Transverse colon (tissue), 4 donors: ENCODE data around the gene DPF3. TPM values are rescaled to one million over a fixed set of nuclear protein-coding genes. Genes with fewer than 3 reads are reported as not detected.

Experiments
- DNase-seq: peaks from one replicate; pipeline ENCODE4 v3.0.0-alpha.2; 2019
- H3K27ac ChIP-seq, 4 donors: fragments of 200-600 bp; sonication (generic); 2 replicates each; pipeline ENCODE4 v1.5.1; 2016 to 2018; ENCODE audit warnings: inconsistent platforms in 4 of 4
- H3K27me3 ChIP-seq: fragments of 200-600 bp; sonication (generic); 2 replicates; pipeline ENCODE4 v1.5.1; 2017; ENCODE audit warnings: inconsistent platforms
- H3K36me3 ChIP-seq, 4 donors: fragments of 200-600 bp; sonication (generic); 2 replicates each; pipeline ENCODE4 v1.5.1; 2017 to 2019; ENCODE audit warnings: inconsistent platforms in 4 of 4
- H3K4me1 ChIP-seq, 4 donors: fragments of 200-600 bp; sonication (generic); 2 replicates each; pipeline ENCODE4 v1.5.1; 2017 to 2020; ENCODE audit warnings: inconsistent platforms in 4 of 4
- H3K4me3 ChIP-seq, 4 donors: fragments of 200-600 bp; sonication (generic); 1 replicate in 1 of 4; 2 replicates in 3 of 4; pipeline versions ENCODE4 v1.5.1 to v1.6.1; 2017 to 2019; ENCODE audit warnings: inconsistent platforms in 4 of 4
- H3K9me3 ChIP-seq, 2 donors: fragments of 200-600 bp; sonication (generic); 2 replicates each; pipeline ENCODE4 v1.5.1; 2017 to 2019; ENCODE audit warnings: inconsistent platforms in 2 of 2
- CTCF ChIP-seq, 5 experiments: fragments of 200-600 bp in 3 of 5; fragments of 450-650 bp in 2 of 5; sonication (generic) in 3 of 5; IDR thresholded peaks; 1 replicate in 2 of 5; 2 replicates in 3 of 5; pipeline ENCODE4 v1.5.1; 2016 to 2017; ENCODE audit warnings: antibody characterized with exemption in 5 of 5, inconsistent platforms in 3 of 5, mild to moderate bottlenecking in 2 of 5, moderate library complexity in 1 of 5
- EP300 ChIP-seq: sonication (generic); formaldehyde crosslinking; IDR thresholded peaks from one replicate; pipeline ENCODE4 v1.6.1; 2017; ENCODE audit warnings: antibody characterized with exemption, low read depth
- POLR2A ChIP-seq: fragments of 450-650 bp; IDR thresholded peaks from one replicate; pipeline ENCODE4 v1.6.1; 2016; ENCODE audit warnings: antibody characterized with exemption, mild to moderate bottlenecking, moderate library complexity
- POLR2AphosphoS5 ChIP-seq, 3 donors: sonication (generic); formaldehyde crosslinking; IDR thresholded peaks; one replicate each; pipeline ENCODE4 v1.6.1; 2016; ENCODE audit warnings: antibody characterized with exemption in 3 of 3
- WGBS, 2 donors: methylation state at CpG; one replicate each; pipeline ENCODE4 v1.1.5; 2018; ENCODE audit warnings: low coverage in 1 of 2; 5-methylcytosine and 5-hydroxymethylcytosine counted together
- in situ Hi-C, 4 donors: fragments of 200-750 bp; cut with MboI; loops; one replicate each; pipeline versions ENCODE4 v1.15.0 to v1.15.1; 2017; ENCODE audit warnings: low sequenced_read_pairs in 3 of 4, low pct_ligation_motif_present in 1 of 4, low pct_unique_long_range_greater_than_20kb in 1 of 4
- intact Hi-C: fragments of 100-400 bp; cut with DNase I; formaldehyde crosslinking; loops from one replicate; pipeline ENCODE4 v1.15.1; 2023; ENCODE audit warnings: low total_unique reads
- total RNA-seq, 4 donors: library from RNA; depleted of rRNA; stranded (reverse); fragments of >200 nt; gene quantifications; one replicate each; pipeline ENCODE4 v1.1.0, GENCODE V29; 2016

Gene DPF3
- total RNA-seq, 4 donors from 2014 or later = 7.1 to 23.5 (median 10.9) TPM

GRCh38 chr14:72679536-72680151 is 214.3 kb downstream of the DPF3 start:
- no peaks in the 10 kb centered on the region for H3K9me3 ChIP-seq
- no peaks in the 10 kb centered on the region for H3K36me3 ChIP-seq
- no peak for DNase-seq
- TF ChIP-seq POLR2AphosphoS5 (IDR thresholded peaks at IDR 0.05) = no peak
- no peak for TF ChIP-seq POLR2A
- TF ChIP-seq EP300 = no peak
- TF ChIP-seq CTCF (IDR thresholded peaks at IDR 0.05) = no peak
- 77 to 100% methylated on average over 1 to 27 of the region's 27 CpGs for WGBS, 2 donors
- intact Hi-C loops (no loop called here), in situ Hi-C loops (no loop called here)
- H3K27me3 ChIP-seq = no peaks in the 10 kb centered on the region
- H3K27ac ChIP-seq = no peak overlapping the region
- H3K4me3 ChIP-seq = no peak overlapping the region
- no peaks in the 10 kb centered on the region for H3K4me1 ChIP-seq

GRCh38 chr14:72679141-72679535 is 214.8 kb downstream of the DPF3 start:
- H3K9me3 ChIP-seq = no peaks in the 10 kb centered on the region
- H3K4me1 ChIP-seq = no peaks in the 10 kb centered on the region
- WGBS, 2 donors = 65% methylated on average over 14 of the region's 14 CpGs; no CpG with 5 or more reads in 1 of the 2 donors
- TF ChIP-seq CTCF (IDR thresholded peaks at IDR 0.05) (no peak), POLR2A (no peak), EP300 (no peak), POLR2AphosphoS5 (IDR thresholded peaks at IDR 0.05) (no peak)
- no peaks in the 10 kb centered on the region for H3K36me3 ChIP-seq
- no peak overlapping the region for H3K27ac ChIP-seq
- in situ Hi-C loops (no loop called here), intact Hi-C loops (no loop called here)
- H3K27me3 ChIP-seq = no peaks in the 10 kb centered on the region
- DNase-seq = no peak
- no peak overlapping the region for H3K4me3 ChIP-seq

- H3K4me3 ChIP-seq = no peak overlapping the region
- 66 to 82% methylated on average over 5 of the region's 5 CpGs for WGBS, 2 donors
- no peak overlapping the region for H3K27ac ChIP-seq
- H3K9me3 ChIP-seq = no peaks in the 10 kb centered on the region
- H3K27me3 ChIP-seq = no peaks in the 10 kb centered on the region
- TF ChIP-seq POLR2A (no peak), CTCF (IDR thresholded peaks at IDR 0.05) (no peak), POLR2AphosphoS5 (IDR thresholded peaks at IDR 0.05) (no peak), EP300 (no peak)
- H3K4me1 ChIP-seq = no peaks in the 10 kb centered on the region
- H3K36me3 ChIP-seq = no peaks in the 10 kb centered on the region
- in situ Hi-C loops (no loop called here), intact Hi-C loops (no loop called here)
- DNase-seq = no peak
Measured at GRCh38 chr14:72678356-72678755, 215.5 kb downstream of the DPF3 start.

- Histone ChIP-seq H3K27ac (no peak overlapping the region), H3K36me3 (no peaks in the 10 kb centered on the region), H3K9me3 (no peaks in the 10 kb centered on the region), H3K27me3 (no peaks in the 10 kb centered on the region), H3K4me3 (no peak overlapping the region), H3K4me1 (no peaks in the 10 kb centered on the region)
- TF ChIP-seq POLR2AphosphoS5 (IDR thresholded peaks at IDR 0.05) (no peak), CTCF (IDR thresholded peaks at IDR 0.05) (no peak), EP300 (no peak), POLR2A (no peak)
- WGBS, 2 donors = 72 to 90% methylated on average over 2 to 4 of the region's 4 CpGs
- in situ Hi-C loops = no loop called here
- DNase-seq = no peak
- intact Hi-C loops = no loop called here
Measured at GRCh38 chr14:72677664-72678063, 216.2 kb downstream of the DPF3 start.
